Type B pancreatic cell (in vitro differentiated cells): Measurements from ENCODE around the gene PSMB3. TPM values are rescaled to one million over a fixed set of nuclear protein-coding genes. Genes with fewer than 3 reads are reported as not detected.

Experiments used
- DNase-seq: peaks from one replicate; pipeline ENCODE4 v3.0.0; 2021; ENCODE audit warnings: mixed read lengths; ENCODE audit not compliant: unreplicated experiment; ENCODE audit errors: extremely low spot score
- H3K27ac Mint-ChIP-seq: 2 replicates; pipeline ENCODE4 v1.8.0; 2021; ENCODE audit warnings: mild to moderate bottlenecking, mixed read lengths
- H3K27me3 Mint-ChIP-seq: 2 replicates; pipeline ENCODE4 v1.8.0; 2021; ENCODE audit warnings: mixed read lengths
- H3K36me3 Mint-ChIP-seq: 2 replicates; pipeline ENCODE4 v1.8.0; 2021; ENCODE audit warnings: mixed read lengths
- H3K4me1 Mint-ChIP-seq: one replicate; pipeline ENCODE4 v1.8.0; 2021; ENCODE audit warnings: mixed read lengths; ENCODE audit not compliant: unreplicated experiment
- H3K4me3 Mint-ChIP-seq: 2 replicates; pipeline ENCODE4 v1.8.0; 2021; ENCODE audit warnings: mild to moderate bottlenecking, mixed read lengths
- H3K9me3 Mint-ChIP-seq: 2 replicates; pipeline ENCODE4 v1.8.0; 2021; ENCODE audit warnings: mixed read lengths
- total RNA-seq: library from RNA; stranded (reverse); gene quantifications from 2 replicates; pipeline ENCODE4 v1.2.1, GENCODE V29; 2021; ENCODE audit warnings: low replicate concordance
- TF ChIP-seq, protein P1 (sequence below): fragments of 200-600 bp; sonication (generic); conservative IDR thresholded peaks from 2 replicates; pipeline ENCODE4 v1.5.0; 2021; ENCODE audit warnings: antibody characterized with exemption, mild to moderate bottlenecking

The PSMB3 gene
- total RNA-seq, 1 donor from 2014 or later, result 149 TPM

DNA sequence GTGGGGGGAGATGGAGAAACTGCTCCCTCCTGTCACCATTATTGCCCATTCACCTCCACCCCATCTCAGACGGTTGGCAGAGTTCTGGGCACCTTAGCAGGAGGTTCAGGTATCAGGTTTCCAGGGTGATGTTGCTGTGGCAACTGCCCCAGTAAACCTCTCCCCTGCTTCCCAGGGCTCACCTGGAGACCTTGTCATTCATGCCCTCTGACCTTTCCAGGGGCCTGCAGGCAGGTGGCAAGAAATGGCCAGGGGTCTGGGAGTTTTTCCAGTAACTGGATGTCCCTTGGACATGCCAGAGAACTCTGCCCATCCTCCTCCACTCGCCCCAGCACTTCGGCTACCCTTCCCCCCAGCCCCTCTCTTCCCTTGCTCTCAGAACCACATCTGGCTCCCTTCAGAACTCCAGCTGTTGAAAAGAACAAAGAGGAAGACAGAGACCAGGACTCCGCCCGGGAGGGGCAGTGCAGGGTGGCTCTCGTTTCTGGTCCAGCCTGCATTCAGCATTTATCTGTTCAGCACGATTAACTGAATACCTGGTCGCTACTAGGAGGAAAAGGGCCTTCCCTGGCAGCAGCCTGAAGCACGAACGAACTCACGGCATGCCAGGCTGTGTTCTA is 39.0 kb upstream of the PSMB3 start:
- H3K27ac Mint-ChIP-seq, result no peak overlapping the region
- H3K36me3 Mint-ChIP-seq, result peaks cover 14% of the 10 kb centered on the region
- no peak overlapping the region for H3K4me3 Mint-ChIP-seq
- no peak for DNase-seq
- H3K27me3 Mint-ChIP-seq, result no peaks in the 10 kb centered on the region
- TF ChIP-seq, protein P1, sequence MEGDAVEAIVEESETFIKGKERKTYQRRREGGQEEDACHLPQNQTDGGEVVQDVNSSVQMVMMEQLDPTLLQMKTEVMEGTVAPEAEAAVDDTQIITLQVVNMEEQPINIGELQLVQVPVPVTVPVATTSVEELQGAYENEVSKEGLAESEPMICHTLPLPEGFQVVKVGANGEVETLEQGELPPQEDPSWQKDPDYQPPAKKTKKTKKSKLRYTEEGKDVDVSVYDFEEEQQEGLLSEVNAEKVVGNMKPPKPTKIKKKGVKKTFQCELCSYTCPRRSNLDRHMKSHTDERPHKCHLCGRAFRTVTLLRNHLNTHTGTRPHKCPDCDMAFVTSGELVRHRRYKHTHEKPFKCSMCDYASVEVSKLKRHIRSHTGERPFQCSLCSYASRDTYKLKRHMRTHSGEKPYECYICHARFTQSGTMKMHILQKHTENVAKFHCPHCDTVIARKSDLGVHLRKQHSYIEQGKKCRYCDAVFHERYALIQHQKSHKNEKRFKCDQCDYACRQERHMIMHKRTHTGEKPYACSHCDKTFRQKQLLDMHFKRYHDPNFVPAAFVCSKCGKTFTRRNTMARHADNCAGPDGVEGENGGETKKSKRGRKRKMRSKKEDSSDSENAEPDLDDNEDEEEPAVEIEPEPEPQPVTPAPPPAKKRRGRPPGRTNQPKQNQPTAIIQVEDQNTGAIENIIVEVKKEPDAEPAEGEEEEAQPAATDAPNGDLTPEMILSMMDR, result no peak
- H3K9me3 Mint-ChIP-seq, result no peaks in the 10 kb centered on the region
- peaks cover 17% of the 10 kb centered on the region for H3K4me1 Mint-ChIP-seq

DNA sequence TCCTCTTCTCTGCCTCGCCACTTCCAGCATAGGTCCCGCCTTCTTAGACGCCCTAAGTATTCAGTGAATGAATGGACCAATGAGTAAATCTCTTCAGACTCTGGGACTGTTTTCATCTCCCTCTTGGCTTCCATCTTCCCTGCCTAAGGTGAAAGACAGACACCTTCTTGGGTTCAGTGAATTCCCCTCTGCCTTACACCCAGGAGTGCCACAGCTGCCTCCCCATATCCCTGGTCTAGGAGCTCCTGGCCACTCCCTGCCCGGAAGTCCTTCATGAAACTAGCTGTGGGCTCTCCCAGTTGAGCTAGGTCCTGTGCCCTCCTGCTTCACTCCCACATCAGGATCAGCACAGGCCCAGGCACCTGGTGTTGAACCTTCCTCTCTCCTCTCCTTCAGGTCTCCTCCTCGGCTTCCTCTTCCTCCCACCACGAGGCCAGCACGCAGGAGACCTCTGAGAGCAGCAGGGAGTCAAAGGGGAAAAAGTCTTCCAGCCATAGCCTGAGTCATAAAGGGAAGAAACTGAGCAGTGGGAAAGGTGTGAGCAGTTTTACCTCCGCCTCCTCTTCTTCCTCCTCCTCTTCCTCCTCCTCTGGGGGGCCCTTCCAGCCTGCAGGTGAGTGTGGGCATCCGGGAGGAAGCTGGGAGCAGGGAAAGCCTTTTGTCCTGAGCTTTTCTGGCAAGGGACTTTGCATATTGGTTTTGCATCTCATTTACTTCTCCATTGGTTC is 37.2 kb upstream of the PSMB3 start:
- no peaks in the 10 kb centered on the region for H3K27me3 Mint-ChIP-seq
- H3K36me3 Mint-ChIP-seq, result peaks cover 16% of the 10 kb centered on the region
- TF ChIP-seq, protein P1, result no peak
- peaks cover 17% of the 10 kb centered on the region for H3K4me1 Mint-ChIP-seq
- no peaks in the 10 kb centered on the region for H3K9me3 Mint-ChIP-seq
- DNase-seq, result no peak
- no peak overlapping the region for H3K4me3 Mint-ChIP-seq
- H3K27ac Mint-ChIP-seq, result no peak overlapping the region

DNA sequence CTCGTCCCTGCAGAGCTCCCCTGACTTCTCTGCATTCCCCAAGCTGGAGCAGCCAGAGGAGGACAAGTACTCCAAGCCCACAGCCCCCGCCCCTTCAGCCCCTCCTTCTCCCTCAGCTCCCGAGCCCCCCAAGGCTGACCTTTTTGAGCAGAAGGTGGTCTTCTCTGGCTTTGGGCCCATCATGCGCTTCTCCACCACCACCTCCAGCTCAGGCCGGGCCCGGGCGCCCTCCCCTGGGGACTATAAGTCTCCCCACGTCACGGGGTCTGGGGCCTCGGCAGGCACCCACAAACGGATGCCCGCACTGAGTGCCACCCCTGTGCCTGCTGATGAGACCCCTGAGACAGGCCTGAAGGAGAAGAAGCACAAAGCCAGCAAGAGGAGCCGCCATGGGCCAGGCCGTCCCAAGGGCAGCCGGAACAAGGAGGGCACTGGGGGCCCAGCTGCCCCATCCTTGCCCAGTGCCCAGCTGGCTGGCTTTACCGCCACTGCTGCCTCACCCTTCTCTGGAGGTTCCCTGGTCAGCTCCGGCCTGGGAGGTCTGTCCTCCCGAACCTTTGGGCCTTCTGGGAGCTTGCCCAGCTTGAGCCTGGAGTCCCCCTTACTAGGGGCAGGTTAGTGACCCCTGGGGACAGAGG is 36.1 kb upstream of the PSMB3 start:
- peaks cover 17% of the 10 kb centered on the region for H3K4me1 Mint-ChIP-seq
- H3K36me3 Mint-ChIP-seq, result peaks cover 16% of the 10 kb centered on the region
- TF ChIP-seq, protein P1, result no peak
- H3K27ac Mint-ChIP-seq, result no peak overlapping the region
- no peak for DNase-seq
- no peaks in the 10 kb centered on the region for H3K27me3 Mint-ChIP-seq
- no peaks in the 10 kb centered on the region for H3K9me3 Mint-ChIP-seq
- no peak overlapping the region for H3K4me3 Mint-ChIP-seq

DNA sequence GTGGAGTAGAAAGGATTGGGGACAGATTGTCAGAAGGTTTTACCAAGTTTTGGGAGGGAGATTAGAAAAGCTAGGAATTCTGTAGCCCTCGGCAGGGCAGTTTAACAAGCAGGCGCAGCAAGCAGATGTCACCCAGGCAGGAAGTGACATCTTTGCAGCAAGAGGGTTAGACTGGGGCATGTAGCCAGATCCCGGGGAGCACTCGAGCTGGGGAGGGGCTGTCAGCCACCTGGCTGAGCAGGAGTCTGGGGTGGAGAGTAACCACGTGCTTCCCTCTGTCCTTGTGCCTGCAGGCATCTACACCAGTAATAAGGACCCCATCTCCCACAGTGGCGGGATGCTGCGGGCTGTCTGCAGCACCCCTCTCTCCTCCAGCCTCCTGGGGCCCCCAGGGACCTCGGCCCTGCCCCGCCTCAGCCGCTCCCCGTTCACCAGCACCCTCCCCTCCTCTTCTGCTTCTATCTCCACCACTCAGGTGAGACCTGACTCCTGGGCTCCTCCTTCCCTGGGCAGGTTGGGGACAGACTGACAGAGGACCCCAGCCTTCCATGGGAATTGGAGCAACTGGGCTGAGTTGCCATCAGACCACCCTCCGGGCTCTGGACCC is 35.3 kb upstream of the PSMB3 start:
- TF ChIP-seq, protein P1, result no peak
- Mint-ChIP-seq H3K27me3 (no peaks in the 10 kb centered on the region), H3K27ac (no peak overlapping the region), H3K4me3 (no peak overlapping the region), H3K9me3 (no peaks in the 10 kb centered on the region), H3K4me1 (peaks cover 17% of the 10 kb centered on the region), H3K36me3 (peaks cover 16% of the 10 kb centered on the region)
- no peak for DNase-seq

DNA sequence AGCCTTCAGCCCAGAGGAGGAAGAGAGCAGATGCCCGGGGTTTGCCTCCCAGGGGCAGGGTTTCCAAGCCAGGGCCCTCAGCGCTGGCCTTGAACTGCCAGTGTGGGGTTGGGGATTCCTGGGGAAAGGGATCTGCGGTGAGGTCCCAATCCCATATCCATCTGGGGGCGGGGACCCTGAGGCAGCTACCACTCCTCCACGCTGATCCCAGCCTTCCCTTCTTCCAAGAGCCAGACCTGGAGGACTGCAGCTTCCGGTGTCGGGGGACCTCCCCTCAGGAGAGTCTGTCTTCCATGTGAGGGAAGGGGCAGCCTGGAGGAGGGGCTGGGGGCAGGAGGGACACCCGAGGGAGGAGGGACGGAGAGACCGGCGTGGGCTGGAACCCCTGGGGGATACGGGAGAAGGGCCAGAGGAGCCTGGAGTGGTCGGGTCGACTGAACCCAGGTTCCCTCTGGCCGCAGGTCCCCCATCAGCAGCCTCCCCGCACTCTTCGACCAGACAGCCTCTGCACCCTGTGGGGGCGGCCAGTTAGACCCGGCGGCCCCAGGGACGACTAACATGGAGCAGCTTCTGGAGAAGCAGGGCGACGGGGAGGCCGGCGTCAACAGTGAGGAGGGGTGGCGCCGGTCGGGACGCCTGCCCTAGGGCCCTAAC is 33.1 kb upstream of the PSMB3 start:
- no peaks in the 10 kb centered on the region for H3K27me3 Mint-ChIP-seq
- H3K27ac Mint-ChIP-seq, result no peak overlapping the region
- peaks cover 16% of the 10 kb centered on the region for H3K36me3 Mint-ChIP-seq
- TF ChIP-seq, protein P1, result no peak
- DNase-seq, result no peak
- H3K4me3 Mint-ChIP-seq, result no peak overlapping the region
- peaks cover 17% of the 10 kb centered on the region for H3K4me1 Mint-ChIP-seq
- H3K9me3 Mint-ChIP-seq, result no peaks in the 10 kb centered on the region
